ENCODE results near the gene GAPDH.

DNA sequence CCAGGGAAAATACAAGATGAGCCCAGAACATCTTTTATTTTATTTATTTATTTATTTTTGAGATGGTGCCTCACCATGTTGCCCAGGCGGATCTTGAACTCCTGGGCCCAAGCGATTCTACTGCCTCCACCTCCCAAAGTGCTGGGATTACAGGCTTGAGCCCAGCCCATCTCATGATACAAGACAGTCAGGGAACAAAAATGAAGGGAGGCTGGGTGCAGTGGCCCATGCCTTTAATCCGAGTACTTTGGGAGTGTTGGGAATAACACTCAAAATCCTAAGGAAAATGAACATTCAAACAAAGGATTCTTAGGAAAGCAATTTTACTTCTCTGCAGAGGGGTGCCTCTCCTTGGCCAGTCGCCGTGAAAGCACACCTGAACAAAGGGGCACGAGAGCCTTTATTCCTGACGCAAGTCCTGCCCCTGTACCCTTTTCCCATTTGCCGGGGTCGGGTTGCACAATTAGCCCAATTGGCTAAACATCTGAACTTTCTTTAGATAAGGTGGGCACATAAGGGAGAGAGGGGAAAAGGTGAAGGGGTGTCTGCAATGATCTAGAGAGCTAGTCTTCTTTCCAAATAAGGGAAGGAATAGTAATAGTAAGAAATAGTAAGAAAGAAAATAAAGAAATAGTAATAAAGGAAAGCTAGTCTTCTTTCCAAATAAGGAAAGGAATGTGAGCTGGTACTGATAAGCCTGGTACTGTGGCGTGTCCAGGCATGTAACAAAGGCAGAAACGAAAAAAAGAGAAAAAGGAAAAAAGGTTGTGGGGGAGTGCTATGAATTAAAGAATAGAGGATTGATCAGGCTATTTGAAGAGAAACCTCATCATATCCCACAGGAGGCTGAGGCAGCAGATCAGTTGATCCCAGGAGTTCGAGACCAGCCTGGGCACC, 27.0 kb upstream of the GAPDH start:
- TF ChIP-seq POLR2A (IDR thresholded peaks at IDR 0.05): no peak
- TF ChIP-seq, protein P1, sequence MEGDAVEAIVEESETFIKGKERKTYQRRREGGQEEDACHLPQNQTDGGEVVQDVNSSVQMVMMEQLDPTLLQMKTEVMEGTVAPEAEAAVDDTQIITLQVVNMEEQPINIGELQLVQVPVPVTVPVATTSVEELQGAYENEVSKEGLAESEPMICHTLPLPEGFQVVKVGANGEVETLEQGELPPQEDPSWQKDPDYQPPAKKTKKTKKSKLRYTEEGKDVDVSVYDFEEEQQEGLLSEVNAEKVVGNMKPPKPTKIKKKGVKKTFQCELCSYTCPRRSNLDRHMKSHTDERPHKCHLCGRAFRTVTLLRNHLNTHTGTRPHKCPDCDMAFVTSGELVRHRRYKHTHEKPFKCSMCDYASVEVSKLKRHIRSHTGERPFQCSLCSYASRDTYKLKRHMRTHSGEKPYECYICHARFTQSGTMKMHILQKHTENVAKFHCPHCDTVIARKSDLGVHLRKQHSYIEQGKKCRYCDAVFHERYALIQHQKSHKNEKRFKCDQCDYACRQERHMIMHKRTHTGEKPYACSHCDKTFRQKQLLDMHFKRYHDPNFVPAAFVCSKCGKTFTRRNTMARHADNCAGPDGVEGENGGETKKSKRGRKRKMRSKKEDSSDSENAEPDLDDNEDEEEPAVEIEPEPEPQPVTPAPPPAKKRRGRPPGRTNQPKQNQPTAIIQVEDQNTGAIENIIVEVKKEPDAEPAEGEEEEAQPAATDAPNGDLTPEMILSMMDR (IDR thresholded peaks at IDR 0.05): no peak
